HG03097 (cell line): Measurements from ENCODE around the gene NAT8L.

Source experiments
- ATAC-seq: cut with Tn5 transposase; IDR thresholded peaks from one replicate; pipeline ENCODE4 v1.9.1; 2021; ENCODE audit not compliant: unreplicated experiment, low FRiP score

Gene NAT8L

GRCh38 chr4:2044542-2045517 is 14.3 kb upstream of the NAT8L start:
- no peak for ATAC-seq

- ATAC-seq = no peak
These were observed 13.6 kb upstream of the NAT8L start for GRCh38 chr4:2045518-2045951.

DNA sequence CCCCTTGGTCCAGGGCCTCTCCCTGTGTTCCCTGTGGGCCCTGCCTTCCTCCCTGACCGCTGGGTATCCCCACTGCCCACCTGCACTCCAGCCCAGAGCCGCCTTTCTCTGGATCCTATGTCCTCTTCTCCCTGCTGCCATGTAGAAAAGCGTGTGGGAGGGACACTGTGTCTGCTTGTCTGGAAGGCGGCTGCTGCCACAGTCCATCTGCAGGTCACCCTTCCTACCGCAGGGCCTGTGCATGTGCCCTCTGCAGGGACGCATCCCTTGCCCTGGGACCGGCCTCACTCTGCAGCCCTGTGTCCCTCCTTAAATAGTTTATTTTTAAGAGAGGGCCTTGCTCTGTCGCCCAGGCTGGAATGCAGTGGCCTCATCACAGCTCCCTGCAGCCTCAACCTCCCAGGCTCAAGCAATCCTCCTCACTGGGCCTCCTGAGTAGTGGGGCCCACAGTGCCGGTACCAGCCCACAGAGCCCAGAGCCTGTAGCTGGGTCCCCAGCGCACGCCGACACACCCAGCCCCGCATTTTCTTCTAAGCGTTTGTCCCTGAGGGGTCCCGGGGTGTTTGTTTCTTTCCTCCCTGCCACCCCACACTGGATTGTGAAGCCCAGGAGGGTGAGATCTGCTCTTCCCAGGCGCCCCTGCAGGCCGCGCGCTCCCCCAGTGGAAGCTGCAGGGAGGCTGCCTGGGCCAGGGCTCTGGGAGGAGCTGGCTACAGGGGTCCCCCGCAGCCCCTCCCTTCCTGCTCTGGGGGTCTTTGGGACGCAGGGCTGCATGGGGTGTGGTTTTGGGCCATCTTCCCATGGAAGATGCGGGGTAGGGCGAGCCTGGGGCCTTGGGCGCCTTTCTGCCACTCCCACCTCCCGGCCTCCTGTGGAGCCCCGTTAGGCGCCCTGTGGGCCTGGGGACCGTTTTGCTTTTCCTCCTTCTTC is 12.8 kb upstream of the NAT8L start:
- no peak for ATAC-seq

DNA sequence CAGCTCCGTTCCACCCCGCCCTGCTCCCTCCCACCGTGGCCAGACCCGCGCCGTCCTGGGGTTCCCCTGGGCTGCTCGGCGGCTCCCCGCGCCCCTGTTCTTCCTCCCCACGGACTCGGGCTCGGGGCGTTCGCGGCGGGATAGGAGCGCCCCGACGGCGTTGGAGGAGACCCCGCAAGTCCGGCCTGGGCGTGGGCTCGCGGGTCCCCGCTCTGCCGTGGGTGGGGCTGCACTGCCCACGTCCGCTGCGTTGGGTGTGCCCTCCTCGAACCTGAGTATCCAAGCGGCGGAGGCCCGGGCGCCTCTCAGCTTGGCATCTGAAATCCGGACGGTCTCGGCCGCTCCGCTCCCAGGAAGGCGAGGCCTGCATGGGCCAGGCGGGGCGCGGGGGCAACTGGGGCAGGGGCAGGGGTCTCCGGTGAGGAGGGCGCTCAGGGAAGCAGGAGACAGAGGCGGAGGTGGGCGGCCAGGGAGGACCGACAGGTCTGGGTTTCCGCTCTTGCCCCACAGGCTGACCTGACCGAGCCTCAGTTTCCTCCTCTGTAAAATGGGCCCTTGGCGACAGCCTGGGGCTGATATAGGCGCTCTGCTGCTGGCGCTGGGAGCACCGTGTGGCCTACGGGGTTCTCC is 12.0 kb upstream of the NAT8L start:
- ATAC-seq = no peak

- no peak for ATAC-seq
These were observed 11.1 kb upstream of the NAT8L start for GRCh38 chr4:2047781-2048581.

GRCh38 chr4:2048831-2049230 is 10.3 kb upstream of the NAT8L start:
- ATAC-seq = no peak

DNA sequence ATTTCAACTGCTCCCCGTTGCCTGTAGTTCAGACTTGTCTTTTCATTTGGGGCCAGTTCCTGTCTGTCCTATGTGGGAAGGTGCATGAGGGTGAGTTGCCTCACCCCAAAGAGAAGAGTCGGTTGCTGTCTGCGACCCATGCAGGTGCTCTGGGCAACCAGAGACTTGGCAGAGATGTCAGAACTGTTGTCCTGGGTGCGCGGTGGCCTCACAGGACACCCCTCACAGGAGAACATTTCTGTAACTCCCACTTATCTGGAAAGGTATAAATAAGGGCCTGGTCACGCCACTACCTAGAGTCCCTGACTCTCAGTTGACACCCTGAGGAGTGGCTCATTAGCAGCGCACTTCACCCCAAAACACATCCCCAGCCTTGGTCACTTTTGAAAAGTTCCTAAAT is 9.7 kb upstream of the NAT8L start:
- no peak for ATAC-seq

DNA sequence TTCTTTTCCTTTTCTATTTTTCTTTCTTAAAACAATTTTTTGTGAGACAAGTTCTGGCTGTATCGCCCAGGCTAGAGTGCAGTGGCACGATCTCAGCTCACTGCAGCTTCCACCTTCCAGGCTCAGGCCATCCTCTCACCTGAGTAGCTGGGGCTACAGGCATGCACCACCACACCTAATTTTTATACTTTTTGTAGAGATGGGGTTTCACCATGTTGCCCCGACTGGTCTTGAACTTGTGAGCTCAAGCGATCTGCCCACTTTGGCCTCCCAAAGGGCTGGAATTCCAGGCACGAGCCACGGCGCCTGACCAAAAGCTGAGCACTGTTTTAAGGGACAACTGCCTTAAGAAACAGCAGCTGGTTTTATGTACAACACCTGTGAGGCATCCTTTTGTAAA is 9.3 kb upstream of the NAT8L start:
- ATAC-seq = no peak

DNA sequence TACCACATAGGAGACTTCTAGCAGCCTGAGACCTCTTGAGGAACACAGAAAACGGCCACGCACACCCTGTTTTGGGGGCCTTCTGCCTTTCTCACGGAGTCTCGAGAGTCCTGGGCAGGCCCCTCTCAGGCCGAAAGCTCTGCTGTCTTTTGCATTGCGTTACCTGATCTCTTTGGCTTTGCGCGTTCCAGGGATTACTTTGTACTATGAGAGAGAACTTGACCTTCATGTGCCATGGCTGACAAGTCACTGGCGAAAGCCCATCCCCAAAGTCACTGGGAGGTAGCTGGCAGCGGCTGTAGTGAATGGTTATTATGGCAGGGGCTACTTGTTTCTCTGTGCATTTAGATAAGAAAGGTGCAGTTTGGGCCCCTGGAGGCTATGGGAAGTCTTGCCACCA is 8.0 kb upstream of the NAT8L start:
- ATAC-seq = no peak

GRCh38 chr4:2054217-2054616 is 4.9 kb upstream of the NAT8L start:
- no peak for ATAC-seq

DNA sequence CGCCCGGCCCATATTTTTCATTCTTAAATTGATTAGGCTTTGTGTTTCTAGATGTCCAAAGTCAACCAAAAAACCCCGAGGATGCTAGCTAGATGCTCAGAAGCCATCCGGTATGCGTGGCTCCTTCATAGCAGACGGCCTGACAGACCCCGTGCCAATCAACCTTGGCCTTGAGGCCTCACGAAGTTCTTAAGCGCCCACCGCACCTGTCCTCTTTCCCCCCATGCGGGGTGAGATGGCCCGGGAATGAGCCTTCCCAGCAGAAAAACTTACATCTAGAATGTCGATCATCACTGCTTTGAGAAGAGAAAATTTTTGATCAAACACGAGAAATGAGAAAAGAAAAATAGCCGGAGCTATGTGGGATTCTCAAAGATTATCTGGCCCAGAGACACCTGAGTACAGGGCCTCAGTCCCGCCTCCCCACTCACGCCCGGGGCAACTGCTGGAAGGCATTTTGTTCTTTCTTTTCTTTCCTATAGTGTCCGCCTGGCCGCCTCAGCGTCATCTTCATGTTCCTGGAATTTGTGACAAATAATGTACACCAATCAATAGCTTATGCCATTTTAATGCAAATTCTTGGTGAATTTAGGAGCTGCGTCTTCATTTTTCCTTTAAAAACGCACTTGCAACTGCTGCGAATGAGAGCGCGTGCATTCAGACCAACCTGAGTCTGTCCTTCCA is 1.6 kb upstream of the NAT8L start:
- no peak for ATAC-seq

DNA sequence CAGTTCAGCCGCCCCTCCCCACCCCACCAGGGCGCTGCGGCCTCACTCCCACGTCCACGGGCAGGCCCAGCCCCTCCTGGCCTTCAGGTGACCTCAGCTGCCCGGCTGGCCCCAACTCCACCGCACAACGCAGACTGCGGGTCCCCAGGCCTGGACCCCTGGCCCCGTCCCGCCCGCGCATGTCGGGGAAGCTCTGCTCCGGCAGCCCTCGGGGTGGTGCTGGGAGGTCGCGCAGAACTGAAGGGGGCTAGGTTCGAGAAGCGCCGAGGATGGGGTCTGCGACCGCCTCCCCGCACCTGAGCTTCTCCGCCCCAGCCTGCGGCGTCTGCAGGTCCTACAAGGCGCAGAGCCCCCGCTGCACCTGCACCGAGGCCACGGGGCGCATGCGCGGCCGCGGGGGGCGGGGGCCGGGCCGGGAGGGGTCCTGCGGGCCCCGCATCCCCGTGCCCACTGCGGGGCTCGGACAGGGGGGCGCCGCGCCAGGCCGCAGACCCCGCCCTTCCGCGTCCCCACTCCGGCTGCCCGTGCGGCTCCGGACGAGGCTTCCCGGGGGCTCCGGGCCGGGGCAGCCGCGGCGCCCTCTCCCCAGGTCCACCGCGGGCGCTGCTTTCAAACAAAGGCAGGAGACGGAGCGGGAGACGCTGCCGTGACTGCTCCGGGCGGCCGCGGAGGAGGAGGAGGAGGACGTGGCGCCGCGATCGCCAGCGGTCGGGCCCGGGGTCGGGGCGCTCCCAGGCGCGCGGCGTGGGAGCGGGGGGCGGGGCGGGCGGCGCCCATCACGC is 672 bp upstream of the NAT8L start:
- ATAC-seq = no peak

- ATAC-seq = no peak
These were observed 837 bp downstream of the NAT8L start for GRCh38 chr4:2059726-2060602.

- ATAC-seq = no peak
These were observed 1.6 kb downstream of the NAT8L start for GRCh38 chr4:2060611-2061185.

DNA sequence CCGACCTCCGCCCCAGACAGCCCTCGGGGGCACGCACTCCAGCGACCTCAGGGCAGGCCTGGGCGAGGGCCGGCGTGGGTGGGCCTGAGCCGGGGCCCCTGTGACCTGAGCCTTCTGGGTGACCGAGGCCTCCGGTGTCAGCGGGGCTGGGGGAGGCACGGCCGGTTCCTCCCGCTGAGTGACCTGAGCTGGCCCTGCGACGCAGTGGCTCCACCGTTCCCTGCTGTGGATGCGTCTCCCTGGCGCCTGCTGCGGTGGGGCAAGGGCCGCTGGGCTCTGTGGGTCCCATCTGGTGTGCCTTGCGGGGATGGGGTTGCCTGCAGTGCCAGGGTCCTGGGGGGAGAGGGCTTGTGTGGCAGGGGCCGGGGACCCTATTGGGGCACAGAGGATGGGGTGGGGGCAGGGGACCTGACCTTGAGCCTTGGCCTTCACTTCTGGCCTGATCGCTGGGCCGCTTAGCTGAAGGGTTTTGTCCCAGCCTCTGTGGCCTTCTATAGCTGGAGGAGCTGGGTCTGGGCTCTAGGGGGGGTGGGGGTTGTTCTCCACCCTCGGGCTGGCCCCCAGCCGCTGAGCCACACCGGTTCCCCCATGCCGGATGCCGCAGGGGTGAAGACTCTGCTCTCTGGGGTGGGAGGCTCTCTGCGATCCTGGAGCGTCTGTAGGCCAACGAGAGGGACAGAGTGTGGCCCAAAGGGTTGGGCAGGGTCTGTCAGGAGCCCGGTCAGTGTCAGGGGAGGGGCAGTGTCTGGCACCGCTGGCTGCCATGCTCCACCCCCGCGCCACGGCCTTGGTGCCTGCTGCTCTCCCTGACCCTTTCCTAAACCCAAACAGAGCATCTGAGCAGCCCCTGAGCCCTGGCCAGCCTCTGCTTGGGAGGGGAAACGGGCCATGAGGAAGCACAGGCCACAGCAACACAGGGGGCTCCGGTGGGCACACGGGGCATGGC is 2.3 kb downstream of the NAT8L start:
- ATAC-seq = no peak

DNA sequence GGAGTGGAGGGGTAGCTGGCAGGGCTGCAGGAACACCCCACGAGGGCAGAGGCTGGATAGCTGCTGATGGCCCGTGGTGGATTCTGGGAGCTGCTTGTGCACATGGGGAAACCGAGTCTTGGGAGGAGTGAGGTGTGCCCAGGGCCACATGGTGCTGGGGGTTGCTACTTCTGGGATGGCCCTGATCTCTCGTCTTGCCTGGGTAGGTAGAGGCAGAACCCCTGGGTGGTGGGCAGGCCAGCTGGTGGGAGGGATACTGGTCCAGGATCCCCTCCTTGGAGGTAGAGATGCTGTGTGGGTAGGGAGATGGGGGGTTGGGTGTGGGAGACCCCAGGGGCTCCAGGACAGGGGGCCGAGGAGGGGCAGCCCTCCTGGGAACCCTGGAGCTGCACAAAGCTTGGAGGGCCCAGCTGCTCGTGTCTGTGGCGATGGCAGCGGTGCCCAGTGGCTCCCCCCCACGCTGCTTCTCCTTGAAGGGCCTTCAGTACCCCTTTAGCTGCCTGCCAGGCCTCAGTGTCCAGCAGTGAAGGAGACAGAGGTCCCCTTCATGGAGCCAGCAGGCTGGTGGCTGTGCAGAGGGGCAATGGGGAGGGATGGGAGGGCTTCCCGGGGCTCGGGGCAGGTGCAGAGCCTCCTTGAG is 3.2 kb downstream of the NAT8L start:
- ATAC-seq = no peak
